H1 (cell line): ENCODE measurements around the gene MRPL1. TPM values are rescaled to one million over a fixed set of nuclear protein-coding genes. Genes with fewer than 3 reads are reported as not detected.

Experiments used
- CTCF ChIA-PET: fragments of 300-600 bp; sonication (Branson Sonifier 250); formaldehyde crosslinking; loops from one replicate; lab custom pipeline; 2021; ENCODE audit not compliant: partially characterized antibody; lab: Charles Lee
- POLR2A ChIA-PET: fragments of 300-600 bp; sonication (Branson Sonifier 250); formaldehyde crosslinking; loops from one replicate; lab custom pipeline; 2021; ENCODE audit warnings: inconsistent platforms; ENCODE audit not compliant: partially characterized antibody; lab: Charles Lee
- DNase-seq, 2 experiments: peaks; one replicate each; pipeline versions ENCODE4 v3.0.0 to v3.0.0-alpha.2; 2010 to 2022; ENCODE audit warnings: low spot score in 2 of 2, low read depth in 1 of 2, mixed read lengths in 1 of 2
- FAIRE-seq: peaks from 2 replicates; lab custom pipeline; 2011; peaks lifted over from hg19 to GRCh38; lab: Jason Lieb, UNC
- H2AFZ ChIP-seq: 2 replicates; pipeline ENCODE4 v1.8.1; 2012; ENCODE audit warnings: low read length, inconsistent platforms
- H2AK5ac ChIP-seq: 2 replicates; pipeline ENCODE4 v1.6.1; 2013; ENCODE audit warnings: low read depth, low read length
- H2BK120ac ChIP-seq: replicated peaks from 2 replicates; pipeline ENCODE3; 2013; ENCODE audit warnings: low read depth, low read length, inconsistent platforms
- H2BK12ac ChIP-seq: 2 replicates; pipeline ENCODE4 v1.6.1; 2013; ENCODE audit warnings: low read depth, low read length
- H2BK15ac ChIP-seq: 2 replicates; pipeline ENCODE4 v1.6.1; 2013; ENCODE audit warnings: low read length
- H2BK20ac ChIP-seq: 2 replicates; pipeline ENCODE4 v1.6.1; 2013; ENCODE audit warnings: low read length
- H2BK5ac ChIP-seq: 2 replicates; pipeline ENCODE4 v1.6.1; 2013; ENCODE audit warnings: low read depth, low read length
- H3K14ac ChIP-seq: 2 replicates; pipeline ENCODE4 v1.6.1; 2013; ENCODE audit warnings: inconsistent platforms; ENCODE audit not compliant: insufficient read length
- H3K18ac ChIP-seq: 2 replicates; pipeline ENCODE4 v1.6.1; 2013; ENCODE audit warnings: low read length; ENCODE audit errors: extremely low read depth
- H3K23ac ChIP-seq: 2 replicates; pipeline ENCODE4 v1.6.1; 2013; ENCODE audit warnings: inconsistent platforms; ENCODE audit not compliant: insufficient read length
- H3K23me2 ChIP-seq: 2 replicates; pipeline ENCODE4 v1.6.1; 2013; ENCODE audit warnings: low read depth, low read length
- H3K27ac ChIP-seq: 2 replicates; pipeline ENCODE4 v1.6.1; 2011; ENCODE audit warnings: low read depth, low read length, inconsistent platforms
- H3K27me3 ChIP-seq, 4 experiments: replicated peaks in 1 of 4; 1 replicate in 1 of 4; 2 replicates in 3 of 4; pipeline versions ENCODE4 v1.6.1 to v1.8.1; 2011 to 2013; ENCODE audit warnings: low read length in 3 of 4, mild to moderate bottlenecking in 3 of 4, inconsistent platforms in 2 of 4, mixed read lengths in 2 of 4, moderate library complexity in 1 of 4; ENCODE audit not compliant: control insufficient read depth in 3 of 4, insufficient read depth in 3 of 4; ENCODE audit errors: extremely low read depth in 1 of 4
- H3K36me3 ChIP-seq, 4 experiments: 2 replicates each; pipeline versions ENCODE4 v1.6.1 to v1.8.1; 2011 to 2013; ENCODE audit warnings: mild to moderate bottlenecking in 4 of 4, low read length in 3 of 4, moderate library complexity in 2 of 4, control low read depth in 1 of 4, inconsistent platforms in 1 of 4; ENCODE audit not compliant: insufficient read depth in 4 of 4, control insufficient read depth in 2 of 4
- H3K4ac ChIP-seq: replicated peaks from 2 replicates; pipeline ENCODE3; 2013; ENCODE audit warnings: low read length, low read depth, mixed read lengths, inconsistent platforms; ENCODE audit not compliant: insufficient read length
- H3K4me1 ChIP-seq, 4 experiments: replicated peaks in 1 of 4; 1 replicate in 1 of 4; 2 replicates in 3 of 4; pipeline versions ENCODE4 v1.6.1 to v1.8.1; 2011 to 2013; ENCODE audit warnings: low read length in 3 of 4, inconsistent platforms in 2 of 4, mixed read lengths in 1 of 4; ENCODE audit not compliant: insufficient read depth in 4 of 4, control insufficient read depth in 3 of 4
- H3K4me2 ChIP-seq, 2 experiments: 2 replicates each; pipeline versions ENCODE4 v1.6.1 to v1.8.1; 2011 to 2013; ENCODE audit warnings: low read depth in 2 of 2, low read length in 2 of 2, control low read depth in 1 of 2, inconsistent platforms in 1 of 2, mild to moderate bottlenecking in 1 of 2; ENCODE audit not compliant: insufficient read depth in 1 of 2
- H3K4me3 ChIP-seq, 4 experiments: fragments of 200-600, 300-600 bp in 1 of 4; sonication (generic), shearing (Covaris generic), sonication (Bioruptor Twin) in 1 of 4; 2 replicates each; pipeline versions ENCODE4 v1.5.1 to v1.8.1; 2011 to 2016; ENCODE audit warnings: low read length in 4 of 4, low read depth in 3 of 4, control low read depth in 2 of 4, inconsistent platforms in 2 of 4, mild to moderate bottlenecking in 2 of 4, mixed read lengths in 1 of 4, moderate library complexity in 1 of 4; ENCODE audit not compliant: insufficient read depth in 2 of 4; ENCODE audit errors: extremely low read depth in 1 of 4
- H3K56ac ChIP-seq: replicated peaks from 2 replicates; pipeline ENCODE3; 2013; ENCODE audit warnings: low read depth, mild to moderate bottlenecking, mixed read lengths, low read length, inconsistent platforms; ENCODE audit not compliant: insufficient read length
- H3K79me1 ChIP-seq: 2 replicates; pipeline ENCODE4 v1.6.1; 2013; ENCODE audit warnings: low read depth, low read length, control low read depth
- H3K79me2 ChIP-seq, 2 experiments: 2 replicates each; pipeline versions ENCODE4 v1.6.1 to v1.8.1; 2012 to 2013; ENCODE audit warnings: low read length in 2 of 2, mild to moderate bottlenecking in 2 of 2, inconsistent platforms in 1 of 2; ENCODE audit not compliant: insufficient read depth in 2 of 2, control insufficient read depth in 1 of 2
- H3K9ac ChIP-seq, 4 experiments: replicated peaks in 1 of 4; 1 replicate in 1 of 4; 2 replicates in 3 of 4; pipeline versions ENCODE4 v1.6.1 to v1.8.1; 2011 to 2013; ENCODE audit warnings: low read depth in 3 of 4, low read length in 3 of 4, control low read depth in 2 of 4, mild to moderate bottlenecking in 2 of 4, moderate library complexity in 2 of 4, inconsistent platforms in 1 of 4; ENCODE audit errors: extremely low read depth in 1 of 4
- H3K9me3 ChIP-seq, 2 experiments: 2 replicates each; pipeline versions ENCODE4 v1.6.1 to v1.8.1; 2012 to 2013; ENCODE audit warnings: mild to moderate bottlenecking in 2 of 2, moderate library complexity in 2 of 2, control low read depth in 1 of 2, inconsistent platforms in 1 of 2, low read depth in 1 of 2, low read length in 1 of 2, mixed read lengths in 1 of 2; ENCODE audit not compliant: insufficient read depth in 2 of 2
- H4K20me1 ChIP-seq, 2 experiments: replicated peaks in 1 of 2; 2 replicates each; pipeline versions ENCODE3 to v1.8.1; 2011 to 2013; ENCODE audit warnings: inconsistent platforms in 2 of 2, low read length in 2 of 2, mild to moderate bottlenecking in 1 of 2; ENCODE audit not compliant: insufficient read depth in 2 of 2, control insufficient read depth in 1 of 2
- H4K5ac ChIP-seq: 2 replicates; pipeline ENCODE4 v1.6.1; 2013; ENCODE audit warnings: low read length, low read depth, mixed read lengths, inconsistent platforms; ENCODE audit not compliant: insufficient read length
- H4K8ac ChIP-seq: 2 replicates; pipeline ENCODE4 v1.8.0; 2013; ENCODE audit warnings: mild to moderate bottlenecking, moderate library complexity, low read length, inconsistent platforms; ENCODE audit not compliant: insufficient read depth; ENCODE audit errors: extremely low read depth
- H4K91ac ChIP-seq: replicated peaks from 2 replicates; pipeline ENCODE3; 2013; ENCODE audit warnings: low read length, mixed read lengths, inconsistent platforms; ENCODE audit not compliant: insufficient read length
- CTCF ChIP-seq, 3 experiments: IDR thresholded peaks; 1 replicate in 2 of 3; 2 replicates in 1 of 3; pipeline versions ENCODE4 v1.5.1 to v1.6.1; 2011; ENCODE audit warnings: low read length in 3 of 3, mild to moderate bottlenecking in 3 of 3, inconsistent platforms in 2 of 3, low read depth in 1 of 3, moderate library complexity in 1 of 3; ENCODE audit not compliant: insufficient read depth in 1 of 3; ENCODE audit errors: control extremely low read depth in 1 of 3
- SRF ChIP-seq: IDR thresholded peaks from 2 replicates; pipeline ENCODE4 v1.6.1; 2011; ENCODE audit warnings: mild to moderate bottlenecking, low read depth, low read length, moderate library complexity
- WGBS, 2 experiments: shearing (Covaris generic) in 1 of 2; methylation state at CpG; one replicate each; pipeline versions ENCODE4 v1.1.6 to v1.1.7; 2013 to 2015; ENCODE audit warnings: low lambda C conversion rate in 2 of 2, mixed read lengths in 2 of 2, inconsistent platforms in 1 of 2, low coverage in 1 of 2, missing lambda C conversion rate in 1 of 2; ENCODE audit not compliant: insufficient replicate concordance in 2 of 2, insufficient coverage in 1 of 2, insufficient read length in 1 of 2; ENCODE audit errors: extremely low coverage in 1 of 2, missing lambda C conversion rate in 1 of 2; 5-methylcytosine and 5-hydroxymethylcytosine counted together
- polyA plus RNA-seq, 7 experiments: library from polyadenylated mRNA; depleted of rRNA in 3 of 7; stranded (reverse) in 5 of 7; unstranded in 2 of 7; fragments of >200 nt in 5 of 7; fragments of 200-250 nt in 2 of 7; gene quantifications; 1 replicate in 5 of 7; 2 replicates in 1 of 7; 4 replicates in 1 of 7; pipeline versions ENCODE4 v1.2.1 to v1.2.3, GENCODE V29; 2011 to 2013; ENCODE audit warnings: missing spikeins in 2 of 7, mixed read lengths in 2 of 7
- total RNA-seq: library from RNA; stranded (reverse); fragmentation: NEBNext Ultra II Directional; extraction: Animal tissue kit (Norgen Biotek cat#: 25700); gene quantifications from 2 replicates; pipeline ENCODE4 v1.2.1, GENCODE V29; 2021

MRPL1 gene
- total and polyA plus RNA-seq, 2 of the 8 experiments (the other 6 are each of a cell fraction or from before 2014, with no cell fraction given), result 9.6 to 37.0 TPM

- no peak overlapping the region for H4K5ac ChIP-seq
- H3K23me2 ChIP-seq, result no peaks in the 10 kb centered on the region; the same call in 1 of the 2 replicates
- no peaks in the 10 kb centered on the region for H3K79me1 ChIP-seq
- no peak overlapping the region for H3K23ac ChIP-seq
- H3K4ac ChIP-seq, result no peak overlapping the region
- H3K27me3 ChIP-seq, result no peaks in the 10 kb centered on the region
- ChIA-PET CTCF (no interaction called here), POLR2A (interaction anchor here (0.6 kb wide), 1 partner anchor 10 kb away, joined by 3 read pairs; no protein-coding TSS in a partner anchor)
- FAIRE-seq (no peak), DNase-seq (no peak)
- no peak overlapping the region for H2AK5ac ChIP-seq
- no peak overlapping the region for H3K27ac ChIP-seq
- no peak overlapping the region for H2BK20ac ChIP-seq
- no peak overlapping the region for H2BK5ac ChIP-seq
- TF ChIP-seq CTCF (IDR thresholded peaks at IDR 0.05; ENCODE audit: control extremely low read depth in 1 of 3, insufficient read depth in 1 of 3, low read depth in 1 of 3, low read length in 3 of 3), result no peak
- TF ChIP-seq SRF, result 0 out of 2 replicates have a peak, but pooled peaks have one; percentile 28
- H3K4me3 ChIP-seq, result no peak overlapping the region
- no peak overlapping the region for H2BK120ac ChIP-seq
- no peak overlapping the region for H3K18ac ChIP-seq
- H3K9ac ChIP-seq, result no peak overlapping the region
- H2BK12ac ChIP-seq, result no peak overlapping the region
- H3K4me2 ChIP-seq, result no peak overlapping the region
- H3K9me3 ChIP-seq, result no peaks in the 10 kb centered on the region; a peak in 1 of 4 replicates
- no peak overlapping the region for H2BK15ac ChIP-seq
- H3K36me3 ChIP-seq, result no peaks in the 10 kb centered on the region
- no peak overlapping the region for H3K56ac ChIP-seq
- 77% methylated on average over 3 of the region's 3 CpGs; no CpG with 5 or more reads in 1 of the 2 experiments for WGBS, 2 experiments
- H4K91ac ChIP-seq, result no peak overlapping the region
- peaks cover 0 to 3% (median 0%) of the 10 kb centered on the region in 4 experiments; a peak in 1 of 7 replicates for H3K4me1 ChIP-seq
- no peak overlapping the region for H3K14ac ChIP-seq
- no peaks in the 10 kb centered on the region for H4K20me1 ChIP-seq
- no peak overlapping the region for H4K8ac ChIP-seq
- no peak overlapping the region for H2AFZ ChIP-seq
- no peaks in the 10 kb centered on the region for H3K79me2 ChIP-seq
Observed at GRCh38 chr4:77920371-77920770, 57.7 kb downstream of the MRPL1 start.
